NCI-H128 (cell line): ENCODE data around the gene KCNIP2.

Source experiments
- DNase-seq: peaks from one replicate; lab custom pipeline; 2025; ENCODE audit not compliant: unreplicated experiment; lab: John Stamatoyannopoulos, UW

KCNIP2 gene

DNA sequence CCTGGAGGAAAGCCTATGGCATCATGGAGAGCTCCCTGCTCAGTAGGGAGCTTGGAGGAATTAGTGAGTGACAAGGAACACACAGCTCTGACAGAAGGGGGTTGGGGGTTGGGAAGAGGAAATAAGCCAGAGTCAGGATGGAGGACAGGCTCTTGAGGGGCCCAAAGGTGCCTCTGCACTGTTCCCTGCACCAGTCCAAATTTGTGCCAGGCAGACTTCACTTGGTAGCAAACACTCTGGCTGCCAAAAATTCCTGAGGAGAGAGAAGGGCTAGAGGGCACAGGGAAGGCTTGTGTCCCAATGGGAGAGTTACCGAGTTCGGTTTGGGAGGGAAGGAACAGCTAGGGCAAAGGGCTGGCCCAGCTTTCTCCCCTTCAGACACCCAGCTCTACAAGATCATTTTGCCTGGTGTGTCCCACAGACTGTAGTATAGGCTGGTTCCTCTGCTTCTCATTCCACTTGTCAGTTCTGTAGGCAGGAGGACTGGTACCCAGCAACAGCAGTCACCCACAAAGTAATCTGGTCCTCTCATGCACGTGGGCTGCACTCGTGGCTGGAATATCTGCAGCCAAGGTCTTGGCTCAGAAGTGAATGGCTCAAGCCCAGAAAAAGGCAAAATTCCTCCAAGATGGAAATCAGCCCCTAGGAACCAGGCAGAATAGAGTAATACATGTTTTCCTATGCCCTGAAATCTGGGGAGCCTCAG, 8.0 kb upstream of the KCNIP2 start:
- DNase-seq = no peak

DNA sequence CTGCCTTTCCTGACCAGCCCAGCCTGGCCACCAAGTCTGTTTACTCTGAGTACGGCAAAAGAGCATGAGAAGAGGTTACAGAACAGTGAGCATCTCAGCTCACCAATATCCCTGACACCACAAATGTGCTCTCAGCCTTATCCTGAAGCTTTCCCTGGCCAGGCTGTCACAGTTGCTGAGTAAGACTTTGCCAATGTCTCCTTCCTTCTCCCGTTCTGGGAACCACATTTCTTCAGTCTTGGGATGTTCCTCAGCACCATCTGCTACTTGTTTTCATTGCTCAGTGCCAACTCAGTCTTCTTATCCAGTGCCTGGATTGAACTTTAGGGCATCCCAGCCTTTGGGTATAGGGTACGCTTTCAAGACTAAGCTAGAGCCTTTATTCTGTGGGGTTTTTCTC, 7.1 kb upstream of the KCNIP2 start:
- no peak for DNase-seq

DNA sequence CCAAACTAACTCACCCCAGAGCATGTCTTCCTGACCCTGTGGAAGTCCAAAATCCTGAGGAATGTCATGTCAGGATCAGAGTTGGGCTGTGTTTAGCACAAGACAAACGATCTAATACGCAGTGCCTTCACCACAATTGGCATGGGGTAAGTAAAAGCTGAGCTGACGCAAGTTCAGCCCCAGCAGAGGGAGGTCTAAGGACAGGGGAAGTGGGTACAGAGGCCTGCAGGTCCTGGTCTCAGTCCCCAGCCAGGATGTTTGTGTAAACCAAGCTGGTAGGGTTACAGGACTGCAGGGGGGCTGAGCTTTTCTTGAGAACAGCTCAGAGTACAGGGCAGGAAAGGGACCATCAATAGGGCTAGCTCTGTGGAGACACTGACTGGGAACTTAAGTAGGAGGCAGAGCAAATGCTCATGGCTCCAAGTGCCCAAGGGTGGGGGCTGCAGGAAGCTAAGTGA, 5.3 kb upstream of the KCNIP2 start:
- DNase-seq = no peak

DNA sequence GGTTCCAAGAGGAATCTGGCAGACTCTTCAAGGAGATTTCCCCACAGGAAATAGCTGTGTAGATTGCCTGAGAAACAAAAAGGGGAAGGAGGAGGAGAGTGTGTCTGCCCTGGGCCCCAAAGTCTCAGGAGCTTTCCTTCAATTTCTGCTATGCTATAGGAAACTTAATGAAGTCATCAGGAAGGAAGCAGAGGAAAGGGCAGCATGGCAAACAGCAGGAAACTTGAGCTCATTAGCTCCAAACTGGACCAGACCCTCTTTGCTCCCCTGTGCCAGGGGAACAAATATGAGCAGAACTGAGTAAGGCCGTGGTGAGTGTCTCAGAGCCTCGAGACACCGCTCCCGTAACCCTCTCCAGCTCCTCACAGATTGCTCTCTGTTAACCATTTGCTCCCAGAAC, 4.8 kb upstream of the KCNIP2 start:
- DNase-seq = no peak

DNA sequence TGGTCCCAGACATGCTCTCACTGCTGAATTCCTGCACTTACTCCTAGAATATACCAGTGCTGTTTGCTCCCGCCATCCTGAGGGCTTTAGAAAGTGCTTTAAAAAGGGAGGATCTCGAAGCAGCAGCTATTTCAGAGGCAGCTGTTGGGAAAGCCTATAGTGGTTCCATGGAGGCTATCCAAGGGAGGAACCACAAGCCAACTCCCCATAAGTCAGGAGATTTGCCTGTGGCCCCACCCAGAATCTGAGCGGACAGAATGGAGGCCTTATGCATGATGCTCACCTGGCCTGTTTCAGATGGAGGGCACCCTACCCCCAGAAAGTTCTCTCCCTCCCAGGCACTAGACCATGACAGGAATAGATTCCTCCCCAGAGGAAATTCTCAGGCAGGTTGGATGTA, 2.3 kb upstream of the KCNIP2 start:
- no peak for DNase-seq

DNA sequence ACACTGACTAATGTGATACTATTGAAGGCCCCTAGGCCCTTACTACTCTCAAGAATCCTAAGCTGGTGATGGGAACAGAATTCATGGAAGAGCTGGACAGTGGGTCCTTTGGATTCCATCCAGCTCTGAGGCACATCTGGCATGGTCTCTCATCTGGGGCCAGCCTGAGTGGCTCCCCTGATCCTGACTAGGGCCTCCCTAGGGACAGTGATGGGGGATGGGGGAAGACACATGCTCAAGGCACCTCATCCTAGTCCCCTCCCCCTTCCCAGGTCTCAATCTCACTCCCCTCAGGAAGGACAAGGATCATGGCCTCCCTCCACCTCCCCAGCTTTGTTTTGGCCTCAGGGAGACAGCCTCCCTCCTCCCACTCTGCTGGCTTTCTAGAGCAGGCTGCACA, 1.8 kb downstream of the KCNIP2 start:
- DNase-seq = no peak

DNA sequence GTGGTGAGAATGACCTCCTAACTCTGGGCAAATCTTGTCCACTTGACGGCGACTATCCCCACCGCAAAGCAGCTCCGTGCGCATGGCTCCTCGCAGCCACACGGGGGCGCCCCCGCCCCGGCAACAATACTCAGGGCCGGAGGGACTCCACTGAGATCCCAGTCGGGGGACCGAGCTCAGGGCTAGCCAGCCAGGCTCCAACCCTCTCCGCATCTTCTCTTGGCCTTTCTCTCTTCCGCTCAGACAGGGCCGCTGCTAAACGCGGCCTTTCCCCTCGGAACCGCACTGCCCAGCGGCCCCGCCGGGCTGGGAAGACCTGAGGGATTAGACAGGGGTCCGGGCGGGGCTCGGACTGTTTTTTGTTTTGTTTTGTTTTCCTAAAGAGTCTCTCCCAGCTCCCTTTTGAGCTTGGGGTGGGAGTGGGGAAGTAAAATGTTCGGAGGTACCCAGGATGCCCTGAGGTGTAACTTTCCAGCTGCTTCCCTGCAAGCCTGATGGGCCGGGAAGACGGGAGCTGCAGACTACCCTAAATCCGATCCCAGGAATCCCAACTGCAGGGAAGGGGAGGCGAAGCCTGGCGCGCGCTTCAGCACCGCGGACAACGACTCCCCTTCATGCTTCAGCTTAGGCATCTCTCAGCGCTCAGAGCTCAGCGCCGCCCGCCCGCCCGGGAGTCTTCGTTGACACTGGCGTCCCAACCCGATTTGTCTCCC, 2.7 kb downstream of the KCNIP2 start:
- DNase-seq = peak; percentile 37

DNA sequence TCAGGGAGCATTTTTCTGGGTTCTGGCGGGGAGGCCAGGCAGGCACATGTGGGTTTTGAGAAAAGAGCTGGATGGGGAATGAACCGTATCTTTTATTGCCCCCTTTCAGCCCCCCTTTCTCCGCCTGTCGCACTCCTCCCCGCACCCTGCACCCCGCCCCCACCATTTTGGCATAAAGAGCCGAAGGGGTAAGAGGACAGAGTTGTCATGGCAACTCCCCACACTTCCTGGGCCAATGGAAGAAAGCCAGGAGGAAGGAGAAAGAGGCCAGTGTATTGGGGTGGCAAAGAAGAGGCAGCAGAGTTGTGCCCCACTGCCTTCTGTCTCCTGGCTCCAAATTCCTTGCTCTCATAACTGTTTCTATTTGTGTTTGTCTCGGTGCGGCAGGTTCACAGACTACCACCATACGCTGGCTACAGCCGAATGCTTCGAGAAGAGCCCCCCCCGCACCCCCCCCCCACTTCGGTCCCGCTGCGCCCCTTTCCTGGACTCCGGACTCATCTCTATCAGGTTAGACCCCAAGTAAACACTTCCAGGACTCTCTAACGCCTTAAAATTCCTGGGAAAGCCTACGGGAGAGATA, 3.4 kb downstream of the KCNIP2 start:
- no peak for DNase-seq

DNA sequence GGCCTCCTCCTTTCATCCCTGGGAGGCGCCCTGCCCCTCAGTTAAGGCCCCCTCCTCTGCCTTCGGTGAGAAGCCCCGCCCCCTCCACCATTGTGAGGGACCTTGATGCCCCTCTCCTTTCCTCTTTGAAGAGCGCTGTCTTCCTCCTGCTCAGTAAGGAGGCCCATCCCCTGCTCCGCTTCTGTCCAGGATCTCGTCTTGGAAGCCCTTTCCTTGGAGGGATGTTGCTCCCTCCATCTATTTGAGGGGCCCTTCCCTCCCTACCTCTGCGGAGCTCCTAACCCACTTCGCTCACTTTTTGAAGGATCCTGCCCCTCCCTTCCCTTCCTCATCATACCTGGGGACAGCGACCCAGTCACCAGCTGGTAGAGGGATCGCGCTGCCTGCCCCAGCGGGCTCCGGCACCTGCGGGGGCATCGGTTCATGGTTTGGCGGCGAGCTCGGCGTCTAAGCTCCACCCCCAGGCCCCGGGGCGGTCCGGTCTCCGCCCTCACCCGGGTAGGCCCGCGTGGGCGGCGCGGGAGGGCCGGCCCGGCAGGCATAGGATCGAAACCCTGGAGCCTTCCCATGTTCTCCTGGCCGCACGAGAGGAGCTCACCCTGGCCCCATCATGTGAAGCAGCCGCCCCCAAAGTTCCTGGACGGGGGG, 4.1 kb downstream of the KCNIP2 start:
- no peak for DNase-seq

DNA sequence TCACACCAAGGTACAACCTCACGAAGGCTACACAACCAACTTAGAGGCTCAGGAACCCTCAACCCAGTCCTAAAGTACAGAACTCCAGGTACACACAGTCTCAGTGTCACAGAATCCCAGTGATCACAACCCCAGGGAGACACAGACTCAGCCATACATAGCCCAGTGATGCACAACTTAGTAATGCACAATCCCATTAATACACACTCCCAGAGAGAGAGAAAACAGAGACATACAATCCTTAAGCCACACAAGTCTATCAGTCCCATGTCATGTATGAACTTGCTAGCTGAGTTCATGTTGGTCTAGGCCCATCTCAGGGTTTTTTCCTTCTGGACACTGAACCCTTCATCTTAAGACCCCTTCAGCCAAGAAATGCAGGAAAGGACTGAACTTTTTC, 4.6 kb downstream of the KCNIP2 start:
- no peak for DNase-seq

DNA sequence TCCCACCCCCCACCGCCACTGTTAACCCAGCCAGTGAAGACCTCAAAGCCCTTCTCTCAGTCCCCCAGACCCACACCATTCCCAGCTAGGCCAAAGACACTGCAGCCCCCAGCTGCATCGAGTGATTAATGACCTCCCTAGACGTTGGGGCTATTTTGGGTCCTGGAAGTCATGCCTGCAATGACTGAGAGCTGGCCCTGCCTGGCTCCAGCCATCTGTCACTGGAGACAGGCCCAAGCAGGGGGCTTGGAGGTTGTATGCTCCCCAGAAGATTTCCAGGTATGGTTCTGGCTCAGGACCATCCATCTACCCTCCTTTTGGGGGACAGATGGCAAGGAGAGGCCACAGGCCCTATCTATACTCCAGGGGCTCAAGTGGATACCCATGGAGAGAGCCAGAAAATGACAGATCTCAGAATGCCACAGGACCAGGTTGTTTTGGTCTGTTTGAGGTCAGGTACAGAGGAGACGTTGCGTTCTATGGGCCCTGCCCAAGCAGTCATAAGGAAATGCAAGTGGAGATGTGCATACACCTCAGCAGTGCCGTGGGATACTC, 5.1 kb downstream of the KCNIP2 start:
- DNase-seq = no peak

DNA sequence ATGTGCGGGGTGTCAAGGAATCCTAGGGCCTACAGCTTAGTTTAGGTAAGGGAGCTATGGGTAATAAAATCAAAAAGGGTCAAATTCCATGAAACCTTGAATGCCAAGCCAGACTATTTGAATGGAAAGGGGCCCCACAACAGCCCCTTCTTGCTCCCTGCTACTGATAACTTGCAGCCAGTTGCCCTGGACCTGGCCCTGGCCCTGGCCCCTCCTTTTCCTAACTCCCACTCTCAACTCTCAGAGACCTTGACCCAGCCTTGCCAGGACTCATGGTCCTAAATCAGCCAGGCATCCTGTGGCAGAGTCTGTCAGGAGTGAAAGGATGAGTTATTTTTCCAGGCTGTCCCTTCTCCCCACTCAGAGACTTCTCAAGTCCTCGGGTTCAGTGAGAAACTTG, 5.9 kb downstream of the KCNIP2 start:
- no peak for DNase-seq

DNA sequence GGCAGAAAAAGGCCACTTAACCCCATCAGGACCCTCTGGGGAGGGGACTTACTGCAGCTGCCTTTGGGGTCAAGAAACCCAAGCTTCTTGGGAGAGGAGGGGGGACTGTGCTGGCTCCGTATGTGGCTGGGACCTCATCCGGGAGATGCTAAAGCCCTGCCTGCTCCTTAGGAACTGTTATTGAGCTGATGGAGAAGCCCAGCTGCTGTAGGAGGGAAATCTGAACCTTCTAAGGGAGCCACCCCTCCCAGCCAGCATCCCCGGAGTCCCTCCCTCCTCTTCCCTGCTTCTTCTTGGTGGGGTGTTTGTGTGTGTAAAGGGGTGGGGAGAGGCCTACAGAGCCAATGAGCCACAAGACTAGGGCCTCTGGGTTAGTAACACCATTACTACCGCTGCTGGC, 8.2 kb downstream of the KCNIP2 start:
- DNase-seq = no peak

DNA sequence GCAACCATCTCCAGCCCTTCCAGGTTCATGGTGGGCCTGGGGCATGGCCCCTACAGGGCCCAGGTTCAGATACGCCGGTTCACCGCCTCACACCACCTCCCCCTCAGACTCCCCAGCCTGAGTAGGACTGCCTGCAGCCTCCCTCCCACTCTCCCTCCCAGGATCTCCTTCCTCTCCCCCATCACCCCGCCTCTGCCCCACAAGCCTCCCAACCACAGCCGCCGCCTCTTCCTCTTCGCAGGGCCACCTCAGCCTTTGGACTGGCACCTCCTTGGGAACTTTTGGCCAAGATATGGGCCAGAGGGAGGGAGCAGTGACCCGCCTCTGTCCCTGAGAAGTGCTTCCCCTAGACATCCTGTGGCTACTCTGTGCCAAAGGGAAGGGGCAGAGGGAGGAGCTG, 9.3 kb downstream of the KCNIP2 start:
- DNase-seq = no peak

DNA sequence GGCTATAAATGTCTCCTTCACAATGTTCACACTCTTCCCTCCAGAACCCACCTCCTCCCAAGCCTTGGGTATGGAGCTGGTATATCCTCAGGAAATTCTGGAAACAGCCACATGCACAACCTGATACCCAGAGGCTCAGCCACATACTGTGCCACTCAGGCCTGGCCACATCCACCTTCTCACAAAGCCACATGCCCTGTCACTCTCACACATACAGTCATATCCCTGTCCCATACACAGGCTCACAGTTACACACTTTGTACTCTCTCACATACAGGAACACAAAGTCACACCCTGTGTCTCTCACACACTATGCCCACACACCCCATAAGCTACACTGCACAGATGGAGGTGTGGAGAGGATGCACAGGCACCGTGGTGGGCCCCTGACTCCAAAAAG, 10.1 kb downstream of the KCNIP2 start:
- DNase-seq = no peak

DNA sequence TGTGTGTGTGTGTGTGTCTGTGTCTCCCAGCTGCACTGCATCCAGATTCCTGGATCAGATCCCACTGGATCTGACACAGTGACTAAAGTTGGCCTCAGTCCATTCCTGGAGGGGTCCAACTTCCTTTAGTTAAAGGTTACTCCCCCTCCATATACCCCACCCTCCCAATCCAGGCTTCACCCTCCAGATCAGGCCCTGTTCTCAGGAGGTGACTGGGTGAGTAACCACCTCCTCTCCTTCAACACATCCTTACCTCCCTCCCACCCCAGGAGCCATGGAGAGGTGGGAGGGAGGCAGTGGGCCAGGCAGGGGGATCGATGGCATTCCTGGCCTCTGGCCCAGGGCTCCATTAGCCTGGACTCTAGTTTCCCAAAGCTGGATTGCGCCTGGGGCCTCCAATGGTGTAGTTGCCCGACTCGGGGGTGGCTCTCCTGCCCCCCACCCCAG, 11.3 kb downstream of the KCNIP2 start:
- no peak for DNase-seq

DNA sequence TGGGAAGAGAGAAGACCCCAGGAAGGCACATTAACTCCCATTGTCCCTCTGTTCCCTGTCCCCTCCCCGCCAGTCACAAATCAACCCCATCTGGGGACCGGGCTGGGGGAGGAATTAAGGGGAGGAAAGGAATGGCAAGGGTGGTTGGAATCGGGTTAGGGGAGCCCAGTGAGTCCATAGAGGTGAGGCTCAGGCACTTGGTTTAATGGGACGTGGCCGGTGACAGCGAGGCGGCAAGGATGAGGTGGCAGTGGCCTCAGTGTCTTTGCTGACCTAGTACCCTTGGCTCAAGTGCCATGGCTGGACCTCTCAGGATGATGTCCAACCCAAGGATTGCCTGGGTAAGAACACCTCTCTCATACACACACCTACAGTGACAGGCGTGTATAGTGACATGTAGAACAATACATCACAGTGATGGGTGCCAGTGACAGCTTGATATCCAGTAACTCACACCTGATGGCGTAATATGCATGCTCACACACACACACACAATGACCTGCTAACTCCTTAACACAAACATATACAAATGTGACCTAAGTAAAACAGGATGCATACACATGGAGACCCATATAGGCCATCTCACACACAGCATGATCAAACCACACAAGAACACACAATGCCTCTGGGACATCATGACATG, 12.3 kb downstream of the KCNIP2 start:
- DNase-seq = no peak

DNA sequence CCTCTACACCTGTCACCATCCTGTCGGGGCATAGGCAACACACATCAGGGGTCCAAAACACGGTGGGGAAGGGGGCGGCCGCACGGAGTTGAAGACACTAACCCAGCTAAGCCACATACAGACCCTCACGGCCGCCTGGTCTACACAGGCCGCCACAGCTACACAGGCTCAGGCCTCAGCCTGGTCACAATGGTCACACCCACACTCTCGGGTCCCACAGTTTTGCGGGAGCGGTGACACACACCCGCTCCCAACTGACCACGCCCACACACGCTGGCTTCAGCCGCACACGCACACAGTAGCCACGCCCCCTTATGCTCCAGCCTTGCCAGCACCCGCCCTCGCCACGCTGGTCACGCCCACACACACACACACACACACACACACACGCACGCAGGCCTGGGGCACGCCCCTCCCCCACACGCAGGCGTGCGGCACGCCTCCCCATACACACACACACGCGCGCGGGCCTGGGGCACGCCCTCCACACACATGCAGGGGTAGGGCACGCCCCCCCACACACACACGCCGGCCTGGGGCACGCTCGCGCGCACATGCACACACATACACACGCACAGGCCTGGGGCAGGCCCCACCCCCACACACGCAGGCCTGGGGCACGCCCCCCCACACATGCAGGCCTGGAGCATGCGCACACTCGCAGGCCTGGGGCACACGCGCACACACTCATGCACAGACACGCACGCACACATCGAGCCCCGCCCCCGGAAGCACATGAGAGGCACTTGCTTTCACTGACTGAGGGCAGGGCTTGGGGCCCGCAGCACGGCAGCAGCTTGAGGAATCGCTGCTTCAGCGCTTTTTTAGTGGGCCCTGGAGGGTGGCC, 13.1 kb downstream of the KCNIP2 start:
- peak; percentile 42 for DNase-seq

DNA sequence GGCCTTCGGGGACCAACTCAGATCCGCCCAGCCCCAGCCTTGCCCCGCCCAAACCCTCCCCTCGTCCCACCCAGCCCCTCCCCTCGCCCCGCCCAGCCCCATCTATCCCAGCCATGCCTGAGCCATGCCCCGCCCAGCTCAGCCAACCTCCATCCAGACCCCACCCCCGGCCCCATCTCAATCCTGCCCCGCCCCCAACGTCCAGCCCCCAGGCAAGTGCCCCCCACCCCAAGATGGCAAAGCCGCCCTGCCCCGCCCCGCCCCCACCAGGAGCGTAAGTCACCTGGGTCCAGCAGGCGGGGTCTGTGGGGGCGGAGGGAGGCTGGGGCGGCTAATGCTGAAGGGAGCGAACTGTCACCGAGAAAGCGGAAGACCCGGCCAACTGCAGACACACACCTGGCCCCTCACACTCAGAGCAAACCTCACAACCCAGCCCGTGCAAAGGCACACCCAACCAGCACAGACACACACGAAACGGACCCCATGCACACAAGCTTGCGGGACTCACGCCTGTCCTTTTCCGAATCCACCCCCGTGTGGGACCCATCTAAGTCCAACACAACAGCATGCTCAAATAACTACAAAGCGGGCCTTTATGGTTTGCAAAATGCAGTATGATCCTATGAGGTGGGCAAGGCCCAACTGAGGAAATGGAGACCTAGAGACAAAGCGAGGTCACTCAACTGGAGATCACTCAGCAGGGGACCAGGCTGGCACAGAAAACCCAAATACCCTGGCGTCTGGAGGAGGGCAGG, 13.9 kb downstream of the KCNIP2 start:
- no peak for DNase-seq
